ENCODE data around the gene ARHGAP44.

GRCh38 chr17:12839042-12839441 is 49.7 kb downstream of the ARHGAP44 start:
- no peak for TF ChIP-seq ZNF274 (IDR thresholded peaks at IDR 0.05; ENCODE audit: borderline replicate concordance, extremely low read depth, low read length)
- TF ChIP-seq, protein P1, sequence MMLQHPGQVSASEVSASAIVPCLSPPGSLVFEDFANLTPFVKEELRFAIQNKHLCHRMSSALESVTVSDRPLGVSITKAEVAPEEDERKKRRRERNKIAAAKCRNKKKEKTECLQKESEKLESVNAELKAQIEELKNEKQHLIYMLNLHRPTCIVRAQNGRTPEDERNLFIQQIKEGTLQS (IDR thresholded peaks at IDR 0.05; ENCODE audit: insufficient read depth, low read depth, low read length), result no peak

Measured in H1 (cell line).